Astrocyte (in vitro differentiated cells and primary cell): ENCODE measurements around the gene COBL.

Experiments
- CTCF ChIP-seq: IDR thresholded peaks from 2 replicates; pipeline ENCODE4 v1.5.1; 2011; ENCODE audit warnings: low read depth, mild to moderate bottlenecking, inconsistent platforms, low read length, moderate library complexity; ENCODE audit not compliant: insufficient read depth
- EZH2 ChIP-seq: IDR thresholded peaks from 2 replicates; pipeline ENCODE4 v1.6.1; 2012; ENCODE audit warnings: mild to moderate bottlenecking, low read length, inconsistent platforms; ENCODE audit not compliant: insufficient read depth

GRCh38 chr7:51233374-51233773, 83.2 kb downstream of the COBL start:
- TF ChIP-seq CTCF (no peak), EZH2 (no peak)
